SK-N-SH (cell line): Measurements from ENCODE around the gene CBX1. TPM values are rescaled to one million over a fixed set of nuclear protein-coding genes. Genes with fewer than 3 reads are reported as not detected.

Experiments
- CTCF ChIA-PET: fragments of 300-600, 350-600 bp; formaldehyde crosslinking; extraction: SDS; loops from one replicate; lab custom pipeline; 2021; lab: Yijun Ruan, JAX
- POLR2A ChIA-PET: fragments of 350-600 bp; sonication (Branson Sonifier 250); formaldehyde crosslinking; extraction: SDS; loops from one replicate; lab custom pipeline; 2020; ENCODE audit warnings: antibody characterized with exemption, inconsistent platforms; lab: Yijun Ruan, JAX
- DNase-seq: peaks from one replicate; pipeline ENCODE4 v3.0.0; 2012
- H2AFZ ChIP-seq: fragments of 200-600 bp; sonication (generic); 2 replicates; pipeline ENCODE4 v1.8.1; 2016; ENCODE audit warnings: antibody characterized with exemption, mild to moderate bottlenecking, low read depth
- H3F3A ChIP-seq: fragments of 200-600 bp; sonication (generic); replicated peaks from 2 replicates; pipeline ENCODE3; 2016; ENCODE audit warnings: antibody characterized with exemption, mild to moderate bottlenecking; ENCODE audit not compliant: insufficient read depth
- H3K27ac ChIP-seq, 2 experiments: fragments of 200-500 bp in 1 of 2; fragments of 200-600 bp in 1 of 2; sonication (Bioruptor generic) in 1 of 2; sonication (generic), shearing (Covaris generic) in 1 of 2; 2 replicates each; pipeline versions ENCODE4 v1.5.1 to v1.6.1; 2014 to 2016; ENCODE audit warnings: low read depth in 2 of 2, inconsistent platforms in 1 of 2, low read length in 1 of 2, mild to moderate bottlenecking in 1 of 2, mixed read lengths in 1 of 2
- H3K27me3 ChIP-seq: fragments of 200-600 bp; sonication (generic), shearing (Covaris generic); 2 replicates; pipeline ENCODE4 v1.6.1; 2016; ENCODE audit warnings: mixed run types; ENCODE audit not compliant: insufficient read depth
- H3K36me3 ChIP-seq, 2 experiments: fragments of 200-500 bp in 1 of 2; fragments of 200-600 bp in 1 of 2; sonication (Bioruptor generic) in 1 of 2; sonication (generic) in 1 of 2; replicated peaks in 1 of 2; 2 replicates each; pipeline versions ENCODE3 to v1.5.1; 2014 to 2016; ENCODE audit warnings: low read length in 1 of 2, mild to moderate bottlenecking in 1 of 2; ENCODE audit not compliant: insufficient read depth in 2 of 2, control insufficient read depth in 1 of 2
- H3K4me1 ChIP-seq, 2 experiments: fragments of 200-500 bp in 1 of 2; fragments of 200-600 bp in 1 of 2; sonication (Bioruptor generic) in 1 of 2; sonication (generic), shearing (Covaris generic) in 1 of 2; 2 replicates each; pipeline versions ENCODE4 v1.5.1 to v1.6.1; 2014 to 2016; ENCODE audit warnings: low read depth in 1 of 2, low read length in 1 of 2, mixed run types in 1 of 2; ENCODE audit not compliant: insufficient read depth in 2 of 2, control insufficient read depth in 1 of 2
- H3K4me2 ChIP-seq: fragments of 200-600 bp; sonication (generic), shearing (Covaris generic); 2 replicates; pipeline ENCODE4 v1.6.1; 2017; ENCODE audit warnings: mixed run types
- H3K4me3 ChIP-seq, 2 experiments: fragments of 200-500 bp in 1 of 2; fragments of 200-600 bp in 1 of 2; sonication (Bioruptor generic) in 1 of 2; sonication (generic), shearing (Covaris generic) in 1 of 2; 2 replicates each; pipeline versions ENCODE4 v1.5.1 to v1.8.1; 2014 to 2016; ENCODE audit warnings: low read depth in 2 of 2, inconsistent platforms in 1 of 2, low read length in 1 of 2, mild to moderate bottlenecking in 1 of 2, mixed read lengths in 1 of 2, moderate library complexity in 1 of 2
- H3K79me2 ChIP-seq: fragments of 200-600 bp; sonication (generic); 2 replicates; pipeline ENCODE4 v1.8.1; 2017; ENCODE audit warnings: mild to moderate bottlenecking; ENCODE audit not compliant: insufficient read depth
- H3K9ac ChIP-seq: fragments of 200-600 bp; sonication (generic); 2 replicates; pipeline ENCODE4 v1.6.1; 2017; ENCODE audit warnings: mixed run types
- H3K9me2 ChIP-seq: fragments of 200-600 bp; sonication (generic); 2 replicates; pipeline ENCODE4 v1.6.1; 2017; ENCODE audit warnings: mixed run types
- H3K9me3 ChIP-seq: fragments of 200-600 bp; sonication (generic); 2 replicates; pipeline ENCODE4 v1.6.1; 2017; ENCODE audit warnings: mixed run types, mild to moderate bottlenecking, moderate library complexity
- H4K20me1 ChIP-seq: fragments of 200-600 bp; sonication (generic); 2 replicates; pipeline ENCODE4 v1.6.1; 2017; ENCODE audit warnings: mild to moderate bottlenecking, mixed run types; ENCODE audit not compliant: insufficient read depth
- EP300 ChIP-seq, 2 experiments: IDR thresholded peaks; 2 replicates each; pipeline versions ENCODE4 v1.4.0 to v1.6.1; 2012; ENCODE audit warnings: borderline replicate concordance in 1 of 2, low read depth in 1 of 2, low read length in 1 of 2
- EZH2phosphoT487 ChIP-seq: fragments of 200-600 bp; sonication (generic); IDR thresholded peaks from 2 replicates; pipeline ENCODE4 v1.6.1; 2017; ENCODE audit warnings: low read depth, mixed run types, mild to moderate bottlenecking, antibody characterized with exemption, moderate library complexity, borderline replicate concordance
- FOXJ3 ChIP-seq: sonication (generic); formaldehyde crosslinking; IDR thresholded peaks from 2 replicates; pipeline ENCODE4 v1.5.1; 2020; ENCODE audit warnings: mild to moderate bottlenecking, missing genetic modification reagents
- FOXM1 ChIP-seq: IDR thresholded peaks from 2 replicates; pipeline ENCODE4 v1.4.0; 2012; ENCODE audit warnings: low read depth, mild to moderate bottlenecking
- MEF2A ChIP-seq: IDR thresholded peaks from 2 replicates; pipeline ENCODE4 v1.4.0; 2012; ENCODE audit warnings: low read depth, borderline replicate concordance
- NRF1 ChIP-seq: IDR thresholded peaks from 2 replicates; pipeline ENCODE4 v1.6.1; 2012; ENCODE audit warnings: low read depth, mild to moderate bottlenecking, low read length
- REST ChIP-seq: IDR thresholded peaks from 2 replicates; pipeline ENCODE4 v1.6.1; 2012; ENCODE audit warnings: mild to moderate bottlenecking, low read depth, low read length, moderate library complexity
- RXRA ChIP-seq: IDR thresholded peaks from 2 replicates; pipeline ENCODE4 v1.4.0; 2012; ENCODE audit warnings: low read depth, mild to moderate bottlenecking, borderline replicate concordance
- SIN3A ChIP-seq: IDR thresholded peaks from 2 replicates; pipeline ENCODE4 v1.6.1; 2012; ENCODE audit warnings: low read depth, mild to moderate bottlenecking, low read length, moderate library complexity, borderline replicate concordance
- TCF12 ChIP-seq: IDR thresholded peaks from 2 replicates; pipeline ENCODE4 v1.4.0; 2012
- TEAD4 ChIP-seq: IDR thresholded peaks from 2 replicates; pipeline ENCODE4 v1.4.0; 2012; ENCODE audit warnings: mild to moderate bottlenecking, borderline replicate concordance; ENCODE audit not compliant: insufficient read depth
- YY1 ChIP-seq: IDR thresholded peaks from 2 replicates; pipeline ENCODE4 v1.4.0; 2012; ENCODE audit warnings: low read depth, mild to moderate bottlenecking
- WGBS: methylation state at CpG from one replicate; pipeline ENCODE4 v1.1.6; 2017; ENCODE audit warnings: low lambda C conversion rate; 5-methylcytosine and 5-hydroxymethylcytosine counted together
- polyA plus RNA-seq, 3 experiments: library from polyadenylated mRNA; depleted of rRNA; stranded (reverse); fragments of >200 nt; gene quantifications; 2 replicates each; pipeline ENCODE4 v1.2.3, GENCODE V29; 2012
- TF ChIP-seq, protein P1 (sequence below): IDR thresholded peaks from 2 replicates; pipeline ENCODE4 v1.4.0; 2012; ENCODE audit warnings: low read depth, borderline replicate concordance
- TF ChIP-seq, protein P2 (sequence below): IDR thresholded peaks from 2 replicates; pipeline ENCODE4 v1.4.0; 2012; ENCODE audit warnings: low read depth
- TF ChIP-seq, protein P3 (sequence below): fragments of 150-350 bp; IDR thresholded peaks from 2 replicates; pipeline ENCODE4 v1.6.1; 2016; ENCODE audit warnings: mild to moderate bottlenecking, low read depth, low read length
- TF ChIP-seq, protein P4 (sequence below): fragments of 150-350 bp; IDR thresholded peaks from 2 replicates; pipeline ENCODE4 v1.6.1; 2017; ENCODE audit warnings: antibody characterized with exemption, low read length, low read depth, borderline replicate concordance
- TF ChIP-seq, protein P5 (sequence below): IDR thresholded peaks from 2 replicates; pipeline ENCODE4; 2012

CBX1 gene
- polyA plus RNA-seq, 1 of the 3 experiments (the other 2 are of a cell fraction): 102 TPM

DNA sequence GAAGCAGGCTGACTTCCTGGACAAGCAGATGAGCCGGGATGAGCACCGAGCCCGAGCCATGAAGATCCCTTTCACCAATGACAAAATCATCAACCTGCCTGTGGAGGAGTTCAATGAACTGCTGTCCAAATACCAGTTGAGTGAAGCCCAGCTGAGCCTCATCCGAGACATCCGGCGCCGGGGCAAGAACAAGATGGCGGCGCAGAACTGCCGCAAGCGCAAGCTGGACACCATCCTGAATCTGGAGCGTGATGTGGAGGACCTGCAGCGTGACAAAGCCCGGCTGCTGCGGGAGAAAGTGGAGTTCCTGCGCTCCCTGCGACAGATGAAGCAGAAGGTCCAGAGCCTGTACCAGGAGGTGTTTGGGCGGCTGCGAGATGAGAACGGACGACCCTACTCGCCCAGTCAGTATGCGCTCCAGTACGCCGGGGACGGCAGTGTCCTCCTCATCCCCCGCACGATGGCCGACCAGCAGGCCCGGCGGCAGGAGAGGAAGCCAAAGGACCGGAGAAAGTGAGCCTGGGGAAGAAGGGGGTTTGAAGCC lies 42.1 kb downstream of the CBX1 start:
- no peak overlapping the region for H3K4me2 ChIP-seq
- POLR2A ChIA-PET: interaction anchor here (1.9 to 2.5 kb wide), 2 partner anchors 9 to 11 kb away, joined by 7 to 13 read pairs; partner anchors contain the start of gene NFE2L1
- peaks cover 46% of the 10 kb centered on the region for H3K79me2 ChIP-seq
- CTCF ChIA-PET: interaction anchor here (0.9 to 44.3 kb wide), 4 partner anchors 9 to 35 kb away, joined by 3 to 1200 read pairs (median 244); partner anchors contain the start of gene COPZ2
- no peaks in the 10 kb centered on the region for H3K9me3 ChIP-seq
- H3K9ac ChIP-seq: no peak overlapping the region
- H4K20me1 ChIP-seq: peaks cover 33% of the 10 kb centered on the region
- no peak for TF ChIP-seq FOXM1
- TF ChIP-seq FOXJ3: no peak
- TF ChIP-seq TEAD4: no peak
- TF ChIP-seq, protein P1, sequence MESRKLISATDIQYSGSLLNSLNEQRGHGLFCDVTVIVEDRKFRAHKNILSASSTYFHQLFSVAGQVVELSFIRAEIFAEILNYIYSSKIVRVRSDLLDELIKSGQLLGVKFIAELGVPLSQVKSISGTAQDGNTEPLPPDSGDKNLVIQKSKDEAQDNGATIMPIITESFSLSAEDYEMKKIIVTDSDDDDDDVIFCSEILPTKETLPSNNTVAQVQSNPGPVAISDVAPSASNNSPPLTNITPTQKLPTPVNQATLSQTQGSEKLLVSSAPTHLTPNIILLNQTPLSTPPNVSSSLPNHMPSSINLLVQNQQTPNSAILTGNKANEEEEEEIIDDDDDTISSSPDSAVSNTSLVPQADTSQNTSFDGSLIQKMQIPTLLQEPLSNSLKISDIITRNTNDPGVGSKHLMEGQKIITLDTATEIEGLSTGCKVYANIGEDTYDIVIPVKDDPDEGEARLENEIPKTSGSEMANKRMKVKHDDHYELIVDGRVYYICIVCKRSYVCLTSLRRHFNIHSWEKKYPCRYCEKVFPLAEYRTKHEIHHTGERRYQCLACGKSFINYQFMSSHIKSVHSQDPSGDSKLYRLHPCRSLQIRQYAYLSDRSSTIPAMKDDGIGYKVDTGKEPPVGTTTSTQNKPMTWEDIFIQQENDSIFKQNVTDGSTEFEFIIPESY: no peak
- TF ChIP-seq, protein P2, sequence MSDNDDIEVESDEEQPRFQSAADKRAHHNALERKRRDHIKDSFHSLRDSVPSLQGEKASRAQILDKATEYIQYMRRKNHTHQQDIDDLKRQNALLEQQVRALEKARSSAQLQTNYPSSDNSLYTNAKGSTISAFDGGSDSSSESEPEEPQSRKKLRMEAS: no peak
- TF ChIP-seq, protein P3, sequence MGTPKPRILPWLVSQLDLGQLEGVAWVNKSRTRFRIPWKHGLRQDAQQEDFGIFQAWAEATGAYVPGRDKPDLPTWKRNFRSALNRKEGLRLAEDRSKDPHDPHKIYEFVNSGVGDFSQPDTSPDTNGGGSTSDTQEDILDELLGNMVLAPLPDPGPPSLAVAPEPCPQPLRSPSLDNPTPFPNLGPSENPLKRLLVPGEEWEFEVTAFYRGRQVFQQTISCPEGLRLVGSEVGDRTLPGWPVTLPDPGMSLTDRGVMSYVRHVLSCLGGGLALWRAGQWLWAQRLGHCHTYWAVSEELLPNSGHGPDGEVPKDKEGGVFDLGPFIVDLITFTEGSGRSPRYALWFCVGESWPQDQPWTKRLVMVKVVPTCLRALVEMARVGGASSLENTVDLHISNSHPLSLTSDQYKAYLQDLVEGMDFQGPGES: no peak
- no peak for TF ChIP-seq EP300 (IDR thresholded peaks at IDR 0.05; ENCODE audit: borderline replicate concordance in 1 of 2, low read depth in 1 of 2, low read length in 1 of 2)
- TF ChIP-seq YY1: no peak
- TF ChIP-seq SIN3A: no peak
- no peak for TF ChIP-seq REST
- TF ChIP-seq TCF12: no peak
- TF ChIP-seq MEF2A: no peak
- TF ChIP-seq, protein P4, sequence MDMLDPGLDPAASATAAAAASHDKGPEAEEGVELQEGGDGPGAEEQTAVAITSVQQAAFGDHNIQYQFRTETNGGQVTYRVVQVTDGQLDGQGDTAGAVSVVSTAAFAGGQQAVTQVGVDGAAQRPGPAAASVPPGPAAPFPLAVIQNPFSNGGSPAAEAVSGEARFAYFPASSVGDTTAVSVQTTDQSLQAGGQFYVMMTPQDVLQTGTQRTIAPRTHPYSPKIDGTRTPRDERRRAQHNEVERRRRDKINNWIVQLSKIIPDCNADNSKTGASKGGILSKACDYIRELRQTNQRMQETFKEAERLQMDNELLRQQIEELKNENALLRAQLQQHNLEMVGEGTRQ: no peak
- TF ChIP-seq, protein P5, sequence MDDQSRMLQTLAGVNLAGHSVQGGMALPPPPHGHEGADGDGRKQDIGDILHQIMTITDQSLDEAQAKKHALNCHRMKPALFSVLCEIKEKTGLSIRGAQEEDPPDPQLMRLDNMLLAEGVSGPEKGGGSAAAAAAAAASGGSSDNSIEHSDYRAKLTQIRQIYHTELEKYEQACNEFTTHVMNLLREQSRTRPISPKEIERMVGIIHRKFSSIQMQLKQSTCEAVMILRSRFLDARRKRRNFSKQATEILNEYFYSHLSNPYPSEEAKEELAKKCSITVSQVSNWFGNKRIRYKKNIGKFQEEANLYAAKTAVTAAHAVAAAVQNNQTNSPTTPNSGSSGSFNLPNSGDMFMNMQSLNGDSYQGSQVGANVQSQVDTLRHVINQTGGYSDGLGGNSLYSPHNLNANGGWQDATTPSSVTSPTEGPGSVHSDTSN: no peak
- TF ChIP-seq RXRA: no peak
- TF ChIP-seq EZH2phosphoT487: no peak
- TF ChIP-seq NRF1: no peak
- no peak overlapping the region for H3K4me3 ChIP-seq
- H3K4me1 ChIP-seq: peaks cover 12 to 24% of the 10 kb centered on the region in 2 experiments; a peak in 3 of 4 replicates
- no peaks in the 10 kb centered on the region for H3K27me3 ChIP-seq
- no peaks in the 10 kb centered on the region for H3K9me2 ChIP-seq
- H3K36me3 ChIP-seq: peaks cover 48 to 82% of the 10 kb centered on the region in 2 experiments
- WGBS: 96% methylated on average over 32 of the region's 32 CpGs
- peaks cover 22% of the 10 kb centered on the region for H3F3A ChIP-seq
- no peak overlapping the region; a peak in 1 of 4 replicates for H3K27ac ChIP-seq
- H2AFZ ChIP-seq: no peak overlapping the region
- DNase-seq: no peak
